H9 (cell line): ENCODE measurements around the gene ARMC5. TPM values are rescaled to one million over a fixed set of nuclear protein-coding genes. Genes with fewer than 3 reads are reported as not detected.

ENCODE experiments used
- DNase-seq: peaks from one replicate; pipeline ENCODE4 v3.0.0-alpha.2; 2017
- H2AFZ ChIP-seq: one replicate; pipeline ENCODE4 v1.6.1; 2013; ENCODE audit warnings: mild to moderate bottlenecking, low read length, control low read depth, moderate library complexity
- H2AK5ac ChIP-seq: 2 replicates; pipeline ENCODE4 v1.6.1; 2013; ENCODE audit warnings: low read length, control low read depth, mixed read lengths; ENCODE audit not compliant: insufficient read length
- H2BK120ac ChIP-seq: one replicate; pipeline ENCODE4 v1.6.1; 2013; ENCODE audit warnings: low read depth, mild to moderate bottlenecking, low read length, control low read depth, inconsistent platforms; ENCODE audit not compliant: poor library complexity, severe bottlenecking
- H2BK12ac ChIP-seq: 2 replicates; pipeline ENCODE4 v1.6.1; 2013; ENCODE audit warnings: low read length, control low read depth, mixed read lengths, low read depth; ENCODE audit not compliant: insufficient read length
- H2BK15ac ChIP-seq: 2 replicates; pipeline ENCODE4 v1.6.1; 2013; ENCODE audit warnings: low read depth, low read length, control low read depth
- H2BK20ac ChIP-seq: one replicate; pipeline ENCODE4 v1.6.1; 2013; ENCODE audit warnings: low read depth, mild to moderate bottlenecking, low read length, control low read depth, inconsistent platforms; ENCODE audit not compliant: poor library complexity, severe bottlenecking
- H2BK5ac ChIP-seq: 2 replicates; pipeline ENCODE4 v1.6.1; 2013; ENCODE audit warnings: low read length, control low read depth, mixed read lengths; ENCODE audit not compliant: insufficient read length
- H3K14ac ChIP-seq: 2 replicates; pipeline ENCODE4 v1.6.1; 2013; ENCODE audit warnings: low read length, control low read depth; ENCODE audit not compliant: insufficient read depth
- H3K18ac ChIP-seq: 2 replicates; pipeline ENCODE4 v1.6.1; 2013; ENCODE audit warnings: low read depth, mild to moderate bottlenecking, mixed read lengths, low read length, control low read depth; ENCODE audit not compliant: insufficient read length
- H3K23ac ChIP-seq: 2 replicates; pipeline ENCODE4 v1.6.1; 2013; ENCODE audit warnings: low read length, control low read depth, mixed read lengths, low read depth; ENCODE audit not compliant: insufficient read length
- H3K23me2 ChIP-seq: 2 replicates; pipeline ENCODE4 v1.6.1; 2013; ENCODE audit warnings: low read depth, mild to moderate bottlenecking, mixed read lengths, low read length, control low read depth; ENCODE audit not compliant: insufficient read length, poor library complexity, severe bottlenecking
- H3K27ac ChIP-seq: 2 replicates; pipeline ENCODE4 v1.5.1; 2013; ENCODE audit warnings: low read length, control low read depth, mixed read lengths, low read depth; ENCODE audit not compliant: insufficient read length
- H3K27me3 ChIP-seq: 2 replicates; pipeline ENCODE4 v1.6.1; 2013; ENCODE audit warnings: low read length, control low read depth, inconsistent platforms; ENCODE audit not compliant: insufficient read depth
- H3K4ac ChIP-seq: 2 replicates; pipeline ENCODE4 v1.6.1; 2013; ENCODE audit warnings: low read depth, mild to moderate bottlenecking, control low read depth, inconsistent platforms, low read length, moderate library complexity
- H3K4me1 ChIP-seq: 2 replicates; pipeline ENCODE4 v1.6.1; 2013; ENCODE audit warnings: low read length, control low read depth, inconsistent platforms; ENCODE audit not compliant: insufficient read depth
- H3K4me2 ChIP-seq: 2 replicates; pipeline ENCODE4 v1.6.1; 2013; ENCODE audit warnings: low read length, control low read depth, mixed read lengths; ENCODE audit not compliant: insufficient read length, insufficient read depth
- H3K56ac ChIP-seq: 2 replicates; pipeline ENCODE4 v1.6.1; 2013; ENCODE audit warnings: low read depth, mild to moderate bottlenecking, mixed read lengths, low read length, control low read depth; ENCODE audit not compliant: insufficient read length
- H3K79me1 ChIP-seq: 2 replicates; pipeline ENCODE4 v1.6.1; 2013; ENCODE audit warnings: low read depth, mild to moderate bottlenecking, moderate library complexity, low read length, control low read depth, inconsistent platforms; ENCODE audit not compliant: insufficient read depth, poor library complexity, severe bottlenecking
- H3K79me2 ChIP-seq: 2 replicates; pipeline ENCODE4 v1.6.1; 2013; ENCODE audit warnings: low read length, control low read depth, inconsistent platforms; ENCODE audit not compliant: insufficient read depth
- H3K9ac ChIP-seq: 2 replicates; pipeline ENCODE4 v1.6.1; 2013; ENCODE audit warnings: low read length, control low read depth, mixed read lengths; ENCODE audit not compliant: insufficient read length; ENCODE audit errors: extremely low read depth
- H3K9me3 ChIP-seq: one replicate; pipeline ENCODE4 v1.6.1; 2013; ENCODE audit warnings: low read depth, low read length, inconsistent platforms; ENCODE audit not compliant: control insufficient read depth
- H3T11ph ChIP-seq: one replicate; pipeline ENCODE4 v1.6.1; 2013; ENCODE audit warnings: mild to moderate bottlenecking, low read length, control low read depth, inconsistent platforms
- H4K20me1 ChIP-seq: one replicate; pipeline ENCODE4 v1.6.1; 2013; ENCODE audit not compliant: control insufficient read depth, insufficient read length, insufficient read depth
- H4K5ac ChIP-seq: 2 replicates; pipeline ENCODE4 v1.6.1; 2013; ENCODE audit warnings: low read depth, mild to moderate bottlenecking, mixed read lengths, low read length, control low read depth; ENCODE audit not compliant: insufficient read length
- H4K8ac ChIP-seq: replicated peaks from 2 replicates; pipeline ENCODE4 v1.6.1; 2013; ENCODE audit warnings: low read length, control low read depth, mixed read lengths, low read depth; ENCODE audit not compliant: insufficient read length
- H4K91ac ChIP-seq: 2 replicates; pipeline ENCODE4 v1.6.1; 2013; ENCODE audit warnings: low read depth, mild to moderate bottlenecking, moderate library complexity, mixed read lengths, low read length, control low read depth; ENCODE audit not compliant: insufficient read length
- H3K27ac Mint-ChIP-seq, 3 experiments: 2 replicates in 2 of 3; 3 replicates in 1 of 3; pipeline ENCODE4 v1.8.0; 2020 to 2021; ENCODE audit warnings: mixed read lengths in 3 of 3, mild to moderate bottlenecking in 1 of 3, moderate library complexity in 1 of 3
- H3K27me3 Mint-ChIP-seq: 2 replicates; pipeline ENCODE4 v1.8.0; 2021; ENCODE audit warnings: low read depth, mild to moderate bottlenecking, moderate library complexity, mixed read lengths
- H3K36me3 Mint-ChIP-seq, 3 experiments: 2 replicates in 2 of 3; 3 replicates in 1 of 3; pipeline ENCODE4 v1.8.0; 2020 to 2021; ENCODE audit warnings: low read depth in 3 of 3, mixed read lengths in 3 of 3; ENCODE audit not compliant: insufficient read depth in 1 of 3
- H3K4me1 Mint-ChIP-seq, 2 experiments: 2 replicates each; pipeline ENCODE4 v1.8.0; 2020; ENCODE audit warnings: mixed read lengths in 2 of 2
- H3K4me3 Mint-ChIP-seq, 2 experiments: 2 replicates in 1 of 2; 3 replicates in 1 of 2; pipeline ENCODE4 v1.8.0; 2020 to 2021; ENCODE audit warnings: mild to moderate bottlenecking in 2 of 2, mixed read lengths in 2 of 2, moderate library complexity in 1 of 2
- H3K9me3 Mint-ChIP-seq, 2 experiments: 2 replicates in 1 of 2; 3 replicates in 1 of 2; pipeline ENCODE4 v1.8.0; 2020; ENCODE audit warnings: mild to moderate bottlenecking in 2 of 2, mixed read lengths in 2 of 2, moderate library complexity in 1 of 2
- CTCF ChIP-seq: fragments of 200-600 bp; sonication (generic); conservative IDR thresholded peaks from 3 replicates; pipeline ENCODE4 v1.8.0; 2021; ENCODE audit warnings: antibody characterized with exemption, mild to moderate bottlenecking
- WGBS: extraction: QIAGEN DNeasy Blood & Tissue Kit; methylation state at CpG from one replicate; pipeline ENCODE4 v1.1.7; 2013; ENCODE audit warnings: missing lambda C conversion rate, low lambda C conversion rate, mixed read lengths; ENCODE audit not compliant: insufficient read length; ENCODE audit errors: extremely low coverage; 5-methylcytosine and 5-hydroxymethylcytosine counted together
- total RNA-seq: library from RNA; stranded (reverse); gene quantifications from 2 replicates; pipeline ENCODE4 v1.2.1, GENCODE V29; 2021

ARMC5 gene
- total RNA-seq, 1 experiment from 2014 or later = 18.7 TPM

GRCh38 chr16:31440516-31441184 is 18.7 kb upstream of the ARMC5 start:
- H3K4ac ChIP-seq = no peak overlapping the region
- H2AK5ac ChIP-seq = no peak overlapping the region
- no peak overlapping the region for H3K4me2 ChIP-seq
- H3K79me1 ChIP-seq = no peaks in the 10 kb centered on the region
- Mint-ChIP-seq H3K4me1 (peaks cover 4 to 7% of the 10 kb centered on the region in 2 experiments), H3K4me3 (no peak overlapping the region), H3K36me3 (no peaks in the 10 kb centered on the region), H3K9me3 (no peaks in the 10 kb centered on the region), H3K27ac (no peak overlapping the region), H3K27me3 (peaks cover 4% of the 10 kb centered on the region)
- WGBS = no CpG with 5 or more reads among the region's 4 CpGs
- no peak overlapping the region for H2BK20ac ChIP-seq
- no peak overlapping the region for H4K5ac ChIP-seq
- no peaks in the 10 kb centered on the region for H3K23me2 ChIP-seq
- no peak for DNase-seq
- H3T11ph ChIP-seq = no peak overlapping the region
- H3K4me1 ChIP-seq = no peaks in the 10 kb centered on the region
- H4K20me1 ChIP-seq = no peaks in the 10 kb centered on the region
- H3K79me2 ChIP-seq = no peaks in the 10 kb centered on the region
- no peak overlapping the region for H2BK120ac ChIP-seq
- TF ChIP-seq CTCF = no peak
- no peak overlapping the region for H3K14ac ChIP-seq
- no peak overlapping the region for H3K23ac ChIP-seq
- H3K9me3 ChIP-seq = no peaks in the 10 kb centered on the region
- H2BK5ac ChIP-seq = no peak overlapping the region
- no peak overlapping the region for H3K56ac ChIP-seq
- H2BK12ac ChIP-seq = no peak overlapping the region
- no peak overlapping the region for H4K8ac ChIP-seq
- H3K27me3 ChIP-seq = no peaks in the 10 kb centered on the region
- H2AFZ ChIP-seq = no peak overlapping the region
- H3K27ac ChIP-seq = no peak overlapping the region
- no peak overlapping the region for H2BK15ac ChIP-seq
- no peak overlapping the region for H3K18ac ChIP-seq
- H4K91ac ChIP-seq = no peak overlapping the region
- no peak overlapping the region for H3K9ac ChIP-seq
